KOPT-K1 (cell line): Measurements from ENCODE around the gene TNS3.

Experiments
- H3K27ac ChIP-seq: fragments of 200-600 bp; sonication (generic); 2 replicates; pipeline ENCODE4 v1.5.1; 2016; ENCODE audit warnings: antibody characterized with exemption, mild to moderate bottlenecking, low read depth, low read length; ENCODE audit not compliant: poor library complexity, severe bottlenecking
- H3K36me3 ChIP-seq: fragments of 200-600 bp; sonication (generic); 2 replicates; pipeline ENCODE4 v1.5.1; 2017; ENCODE audit warnings: antibody characterized with exemption, mild to moderate bottlenecking, low read length, moderate library complexity; ENCODE audit not compliant: insufficient read depth
- H3K9me3 ChIP-seq: fragments of 200-600 bp; sonication (generic); 2 replicates; pipeline ENCODE4 v1.5.1; 2017; ENCODE audit warnings: antibody characterized with exemption, low read length, mild to moderate bottlenecking; ENCODE audit not compliant: insufficient read depth, poor library complexity, severe bottlenecking

Gene TNS3

GRCh38 chr7:47406801-47407129 lies 175.1 kb downstream of the TNS3 start:
- Histone ChIP-seq H3K9me3 (no peaks in the 10 kb centered on the region), H3K27ac (no peak overlapping the region), H3K36me3 (no peaks in the 10 kb centered on the region)

GRCh38 chr7:47405921-47406800 lies 175.8 kb downstream of the TNS3 start:
- Histone ChIP-seq H3K27ac (no peak overlapping the region), H3K9me3 (no peaks in the 10 kb centered on the region), H3K36me3 (no peaks in the 10 kb centered on the region)

- Histone ChIP-seq H3K36me3 (no peaks in the 10 kb centered on the region), H3K9me3 (no peaks in the 10 kb centered on the region), H3K27ac (no peak overlapping the region)
These were observed 176.5 kb downstream of the TNS3 start for GRCh38 chr7:47405286-47405904.

- Histone ChIP-seq H3K27ac (no peak overlapping the region), H3K36me3 (no peaks in the 10 kb centered on the region), H3K9me3 (no peaks in the 10 kb centered on the region)
These were observed 177.9 kb downstream of the TNS3 start for GRCh38 chr7:47404010-47404409.

GRCh38 chr7:47402941-47403866 lies 178.7 kb downstream of the TNS3 start:
- H3K36me3 ChIP-seq: no peaks in the 10 kb centered on the region
- H3K27ac ChIP-seq: no peak overlapping the region
- no peaks in the 10 kb centered on the region for H3K9me3 ChIP-seq

- Histone ChIP-seq H3K27ac (no peak overlapping the region), H3K9me3 (no peaks in the 10 kb centered on the region), H3K36me3 (no peaks in the 10 kb centered on the region)
These were observed 180.0 kb downstream of the TNS3 start for GRCh38 chr7:47401611-47402570.

- Histone ChIP-seq H3K27ac (no peak overlapping the region), H3K36me3 (no peaks in the 10 kb centered on the region), H3K9me3 (no peaks in the 10 kb centered on the region)
These were observed 181.1 kb downstream of the TNS3 start for GRCh38 chr7:47400741-47401206.

GRCh38 chr7:47400001-47400400 lies 181.9 kb downstream of the TNS3 start:
- H3K27ac ChIP-seq: no peak overlapping the region
- no peaks in the 10 kb centered on the region for H3K9me3 ChIP-seq
- no peaks in the 10 kb centered on the region for H3K36me3 ChIP-seq

GRCh38 chr7:47394751-47395252 lies 187.1 kb downstream of the TNS3 start:
- Histone ChIP-seq H3K27ac (no peak overlapping the region), H3K36me3 (no peaks in the 10 kb centered on the region), H3K9me3 (no peaks in the 10 kb centered on the region)

- Histone ChIP-seq H3K9me3 (no peaks in the 10 kb centered on the region), H3K36me3 (no peaks in the 10 kb centered on the region), H3K27ac (no peak overlapping the region)
These were observed 187.7 kb downstream of the TNS3 start for GRCh38 chr7:47394216-47394615.

GRCh38 chr7:47393406-47393805 lies 188.5 kb downstream of the TNS3 start:
- no peaks in the 10 kb centered on the region for H3K36me3 ChIP-seq
- H3K9me3 ChIP-seq: no peaks in the 10 kb centered on the region
- H3K27ac ChIP-seq: no peak overlapping the region

GRCh38 chr7:47392241-47392759 lies 189.6 kb downstream of the TNS3 start:
- H3K36me3 ChIP-seq: no peaks in the 10 kb centered on the region
- H3K27ac ChIP-seq: no peak overlapping the region
- H3K9me3 ChIP-seq: no peaks in the 10 kb centered on the region

GRCh38 chr7:47391726-47392125 lies 190.2 kb downstream of the TNS3 start:
- H3K9me3 ChIP-seq: no peaks in the 10 kb centered on the region
- H3K27ac ChIP-seq: no peak overlapping the region
- H3K36me3 ChIP-seq: no peaks in the 10 kb centered on the region

- no peaks in the 10 kb centered on the region for H3K36me3 ChIP-seq
These were observed 191.0 kb downstream of the TNS3 start for GRCh38 chr7:47390914-47391313.

More at GRCh38 chr7:47390914-47391313, 191.0 kb downstream of the TNS3 start:
- Histone ChIP-seq H3K9me3 (no peaks in the 10 kb centered on the region), H3K27ac (no peak overlapping the region)
